IMR-90 (cell line): ENCODE measurements around the gene RAD18.

Source experiments
- BHLHE40 ChIP-seq: fragments of 150-350 bp; IDR thresholded peaks from 2 replicates; pipeline ENCODE4 v1.6.1; 2016; ENCODE audit warnings: mild to moderate bottlenecking, low read depth, low read length
- CEBPB ChIP-seq: IDR thresholded peaks from 2 replicates; pipeline ENCODE4 v1.6.1; 2012; ENCODE audit warnings: low read depth, low read length, improper control_type of control experiment
- CTCF ChIP-seq: conservative IDR thresholded peaks from 2 replicates; pipeline ENCODE4 v1.5.1; 2012; ENCODE audit warnings: mild to moderate bottlenecking, low read depth, low read length, improper control_type of control experiment
- FOS ChIP-seq: fragments of 150-350 bp; IDR thresholded peaks from 2 replicates; pipeline ENCODE4 v1.6.1; 2016; ENCODE audit warnings: low read depth, low read length
- NFE2L2 ChIP-seq: fragments of 150-350 bp; IDR thresholded peaks from 2 replicates; pipeline ENCODE4 v1.6.1; 2016; ENCODE audit warnings: low read depth, mild to moderate bottlenecking, low read length
- POLR2A ChIP-seq: IDR thresholded peaks from 2 replicates; pipeline ENCODE4 v1.6.1; 2012; ENCODE audit warnings: mild to moderate bottlenecking, low read depth, low read length
- RAD21 ChIP-seq: IDR thresholded peaks from 2 replicates; pipeline ENCODE4 v1.6.1; 2012; ENCODE audit warnings: low read length, improper control_type of control experiment
- RFX5 ChIP-seq: IDR thresholded peaks from 2 replicates; pipeline ENCODE4 v1.8.0; 2012; ENCODE audit warnings: low read depth, mild to moderate bottlenecking, low read length, moderate library complexity
- TF ChIP-seq, protein P1 (sequence below): fragments of 150-350 bp; IDR thresholded peaks from 2 replicates; pipeline ENCODE4 v1.6.1; 2017; ENCODE audit warnings: mild to moderate bottlenecking, antibody characterized with exemption, low read length, low read depth

DNA sequence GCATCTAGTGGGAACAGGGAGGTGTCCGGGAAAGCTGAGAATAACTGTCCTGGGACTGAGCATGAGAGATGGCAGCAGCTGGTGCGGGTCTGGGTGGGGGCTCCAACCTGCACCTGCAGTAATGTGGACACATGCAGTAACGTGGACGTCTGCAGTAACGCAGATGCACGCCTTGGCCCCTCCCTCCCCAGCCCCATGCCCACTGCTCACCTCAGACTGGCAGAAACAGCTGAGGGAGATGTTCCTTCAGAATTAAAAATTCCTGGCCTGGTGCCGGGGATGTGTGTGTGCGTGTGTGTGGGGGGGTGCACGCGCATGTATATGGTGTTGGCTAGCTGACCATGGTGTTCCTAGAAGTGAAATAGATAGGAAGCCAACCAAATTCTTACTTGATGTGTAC lies 107.2 kb downstream of the RAD18 start:
- no peak for TF ChIP-seq CTCF
- no peak for TF ChIP-seq POLR2A
- no peak for TF ChIP-seq CEBPB
- no peak for TF ChIP-seq RFX5
- TF ChIP-seq FOS = no peak
- no peak for TF ChIP-seq RAD21
- TF ChIP-seq, protein P1, sequence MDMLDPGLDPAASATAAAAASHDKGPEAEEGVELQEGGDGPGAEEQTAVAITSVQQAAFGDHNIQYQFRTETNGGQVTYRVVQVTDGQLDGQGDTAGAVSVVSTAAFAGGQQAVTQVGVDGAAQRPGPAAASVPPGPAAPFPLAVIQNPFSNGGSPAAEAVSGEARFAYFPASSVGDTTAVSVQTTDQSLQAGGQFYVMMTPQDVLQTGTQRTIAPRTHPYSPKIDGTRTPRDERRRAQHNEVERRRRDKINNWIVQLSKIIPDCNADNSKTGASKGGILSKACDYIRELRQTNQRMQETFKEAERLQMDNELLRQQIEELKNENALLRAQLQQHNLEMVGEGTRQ = no peak
- no peak for TF ChIP-seq BHLHE40
- no peak for TF ChIP-seq NFE2L2
